H9 (cell line): ENCODE measurements around the gene KIAA1671. TPM values are rescaled to one million over a fixed set of nuclear protein-coding genes. Genes with fewer than 3 reads are reported as not detected.

Experiments used
- DNase-seq: peaks from one replicate; pipeline ENCODE4 v3.0.0-alpha.2; 2017
- H2AFZ ChIP-seq: one replicate; pipeline ENCODE4 v1.6.1; 2013; ENCODE audit warnings: mild to moderate bottlenecking, low read length, control low read depth, moderate library complexity
- H2AK5ac ChIP-seq: 2 replicates; pipeline ENCODE4 v1.6.1; 2013; ENCODE audit warnings: low read length, control low read depth, mixed read lengths; ENCODE audit not compliant: insufficient read length
- H2BK120ac ChIP-seq: one replicate; pipeline ENCODE4 v1.6.1; 2013; ENCODE audit warnings: low read depth, mild to moderate bottlenecking, low read length, control low read depth, inconsistent platforms; ENCODE audit not compliant: poor library complexity, severe bottlenecking
- H2BK12ac ChIP-seq: 2 replicates; pipeline ENCODE4 v1.6.1; 2013; ENCODE audit warnings: low read length, control low read depth, mixed read lengths, low read depth; ENCODE audit not compliant: insufficient read length
- H2BK15ac ChIP-seq: 2 replicates; pipeline ENCODE4 v1.6.1; 2013; ENCODE audit warnings: low read depth, low read length, control low read depth
- H2BK20ac ChIP-seq: one replicate; pipeline ENCODE4 v1.6.1; 2013; ENCODE audit warnings: low read depth, mild to moderate bottlenecking, low read length, control low read depth, inconsistent platforms; ENCODE audit not compliant: poor library complexity, severe bottlenecking
- H2BK5ac ChIP-seq: 2 replicates; pipeline ENCODE4 v1.6.1; 2013; ENCODE audit warnings: low read length, control low read depth, mixed read lengths; ENCODE audit not compliant: insufficient read length
- H3K14ac ChIP-seq: 2 replicates; pipeline ENCODE4 v1.6.1; 2013; ENCODE audit warnings: low read length, control low read depth; ENCODE audit not compliant: insufficient read depth
- H3K18ac ChIP-seq: 2 replicates; pipeline ENCODE4 v1.6.1; 2013; ENCODE audit warnings: low read depth, mild to moderate bottlenecking, mixed read lengths, low read length, control low read depth; ENCODE audit not compliant: insufficient read length
- H3K23ac ChIP-seq: 2 replicates; pipeline ENCODE4 v1.6.1; 2013; ENCODE audit warnings: low read length, control low read depth, mixed read lengths, low read depth; ENCODE audit not compliant: insufficient read length
- H3K23me2 ChIP-seq: 2 replicates; pipeline ENCODE4 v1.6.1; 2013; ENCODE audit warnings: low read depth, mild to moderate bottlenecking, mixed read lengths, low read length, control low read depth; ENCODE audit not compliant: insufficient read length, poor library complexity, severe bottlenecking
- H3K27ac ChIP-seq: 2 replicates; pipeline ENCODE4 v1.5.1; 2013; ENCODE audit warnings: low read length, control low read depth, mixed read lengths, low read depth; ENCODE audit not compliant: insufficient read length
- H3K27me3 ChIP-seq: 2 replicates; pipeline ENCODE4 v1.6.1; 2013; ENCODE audit warnings: low read length, control low read depth, inconsistent platforms; ENCODE audit not compliant: insufficient read depth
- H3K4ac ChIP-seq: 2 replicates; pipeline ENCODE4 v1.6.1; 2013; ENCODE audit warnings: low read depth, mild to moderate bottlenecking, control low read depth, inconsistent platforms, low read length, moderate library complexity
- H3K4me1 ChIP-seq: 2 replicates; pipeline ENCODE4 v1.6.1; 2013; ENCODE audit warnings: low read length, control low read depth, inconsistent platforms; ENCODE audit not compliant: insufficient read depth
- H3K4me2 ChIP-seq: 2 replicates; pipeline ENCODE4 v1.6.1; 2013; ENCODE audit warnings: low read length, control low read depth, mixed read lengths; ENCODE audit not compliant: insufficient read length, insufficient read depth
- H3K56ac ChIP-seq: 2 replicates; pipeline ENCODE4 v1.6.1; 2013; ENCODE audit warnings: low read depth, mild to moderate bottlenecking, mixed read lengths, low read length, control low read depth; ENCODE audit not compliant: insufficient read length
- H3K79me1 ChIP-seq: 2 replicates; pipeline ENCODE4 v1.6.1; 2013; ENCODE audit warnings: low read depth, mild to moderate bottlenecking, moderate library complexity, low read length, control low read depth, inconsistent platforms; ENCODE audit not compliant: insufficient read depth, poor library complexity, severe bottlenecking
- H3K79me2 ChIP-seq: 2 replicates; pipeline ENCODE4 v1.6.1; 2013; ENCODE audit warnings: low read length, control low read depth, inconsistent platforms; ENCODE audit not compliant: insufficient read depth
- H3K9ac ChIP-seq: 2 replicates; pipeline ENCODE4 v1.6.1; 2013; ENCODE audit warnings: low read length, control low read depth, mixed read lengths; ENCODE audit not compliant: insufficient read length; ENCODE audit errors: extremely low read depth
- H3K9me3 ChIP-seq: one replicate; pipeline ENCODE4 v1.6.1; 2013; ENCODE audit warnings: low read depth, low read length, inconsistent platforms; ENCODE audit not compliant: control insufficient read depth
- H3T11ph ChIP-seq: one replicate; pipeline ENCODE4 v1.6.1; 2013; ENCODE audit warnings: mild to moderate bottlenecking, low read length, control low read depth, inconsistent platforms
- H4K20me1 ChIP-seq: one replicate; pipeline ENCODE4 v1.6.1; 2013; ENCODE audit not compliant: control insufficient read depth, insufficient read length, insufficient read depth
- H4K5ac ChIP-seq: 2 replicates; pipeline ENCODE4 v1.6.1; 2013; ENCODE audit warnings: low read depth, mild to moderate bottlenecking, mixed read lengths, low read length, control low read depth; ENCODE audit not compliant: insufficient read length
- H4K8ac ChIP-seq: replicated peaks from 2 replicates; pipeline ENCODE4 v1.6.1; 2013; ENCODE audit warnings: low read length, control low read depth, mixed read lengths, low read depth; ENCODE audit not compliant: insufficient read length
- H4K91ac ChIP-seq: 2 replicates; pipeline ENCODE4 v1.6.1; 2013; ENCODE audit warnings: low read depth, mild to moderate bottlenecking, moderate library complexity, mixed read lengths, low read length, control low read depth; ENCODE audit not compliant: insufficient read length
- H3K27ac Mint-ChIP-seq, 3 experiments: 2 replicates in 2 of 3; 3 replicates in 1 of 3; pipeline ENCODE4 v1.8.0; 2020 to 2021; ENCODE audit warnings: mixed read lengths in 3 of 3, mild to moderate bottlenecking in 1 of 3, moderate library complexity in 1 of 3
- H3K27me3 Mint-ChIP-seq: 2 replicates; pipeline ENCODE4 v1.8.0; 2021; ENCODE audit warnings: low read depth, mild to moderate bottlenecking, moderate library complexity, mixed read lengths
- H3K36me3 Mint-ChIP-seq, 3 experiments: 2 replicates in 2 of 3; 3 replicates in 1 of 3; pipeline ENCODE4 v1.8.0; 2020 to 2021; ENCODE audit warnings: low read depth in 3 of 3, mixed read lengths in 3 of 3; ENCODE audit not compliant: insufficient read depth in 1 of 3
- H3K4me1 Mint-ChIP-seq, 2 experiments: 2 replicates each; pipeline ENCODE4 v1.8.0; 2020; ENCODE audit warnings: mixed read lengths in 2 of 2
- H3K4me3 Mint-ChIP-seq, 2 experiments: 2 replicates in 1 of 2; 3 replicates in 1 of 2; pipeline ENCODE4 v1.8.0; 2020 to 2021; ENCODE audit warnings: mild to moderate bottlenecking in 2 of 2, mixed read lengths in 2 of 2, moderate library complexity in 1 of 2
- H3K9me3 Mint-ChIP-seq, 2 experiments: 2 replicates in 1 of 2; 3 replicates in 1 of 2; pipeline ENCODE4 v1.8.0; 2020; ENCODE audit warnings: mild to moderate bottlenecking in 2 of 2, mixed read lengths in 2 of 2, moderate library complexity in 1 of 2
- WGBS: extraction: QIAGEN DNeasy Blood & Tissue Kit; methylation state at CpG from one replicate; pipeline ENCODE4 v1.1.7; 2013; ENCODE audit warnings: missing lambda C conversion rate, low lambda C conversion rate, mixed read lengths; ENCODE audit not compliant: insufficient read length; ENCODE audit errors: extremely low coverage; 5-methylcytosine and 5-hydroxymethylcytosine counted together
- total RNA-seq: library from RNA; stranded (reverse); gene quantifications from 2 replicates; pipeline ENCODE4 v1.2.1, GENCODE V29; 2021
- TF ChIP-seq, protein P1 (sequence below): fragments of 200-600 bp; sonication (generic); conservative IDR thresholded peaks from 3 replicates; pipeline ENCODE4 v1.8.0; 2021; ENCODE audit warnings: antibody characterized with exemption, mild to moderate bottlenecking

KIAA1671 gene
- total RNA-seq, 1 experiment from 2014 or later: 22.6 TPM

DNA sequence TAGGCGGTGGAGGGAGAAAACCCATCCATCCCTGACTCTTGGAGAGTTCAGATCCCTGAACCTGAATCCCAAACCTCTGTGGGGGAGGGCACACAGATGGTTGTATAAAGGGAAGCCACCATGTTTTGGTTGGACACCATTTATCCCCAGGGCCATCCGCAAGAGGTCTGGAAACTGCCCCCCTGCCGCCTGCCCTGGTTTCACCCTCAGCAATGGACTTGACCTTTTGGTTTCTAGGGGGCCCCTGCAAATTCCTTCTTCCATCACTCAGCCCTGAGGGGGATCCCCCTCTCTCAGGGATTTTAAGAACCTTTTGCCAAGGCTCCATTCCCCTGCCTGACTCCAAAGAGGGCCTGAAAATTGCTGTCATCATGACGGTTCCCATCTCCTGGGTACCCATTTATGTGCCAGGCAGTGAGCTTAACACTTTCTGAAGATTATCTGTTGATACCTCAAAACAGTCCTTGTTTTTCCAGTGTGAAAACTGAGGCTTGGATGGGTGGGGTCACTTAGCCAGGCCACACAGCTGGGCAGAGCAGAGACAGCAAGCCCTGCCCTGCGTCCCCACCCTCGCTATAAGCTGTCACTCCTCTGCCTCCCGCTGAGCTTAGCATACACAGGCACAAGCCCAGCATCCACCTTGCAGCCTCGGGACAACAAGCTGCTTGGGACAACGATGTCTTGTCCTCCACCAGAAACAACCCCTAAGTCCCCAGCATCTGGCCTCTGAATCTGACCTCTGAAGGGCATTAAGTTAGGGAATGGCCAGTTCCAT lies 213.9 kb downstream of the KIAA1671 start:
- no peak overlapping the region for H3K27ac Mint-ChIP-seq
- Histone ChIP-seq H3K18ac (no peak overlapping the region), H2BK5ac (peak overlapping the region; percentile 67), H3K79me1 (no peaks in the 10 kb centered on the region), H3K23ac (no peak overlapping the region), H3K4me2 (no peak overlapping the region), H3K27ac (no peak overlapping the region), H4K20me1 (no peaks in the 10 kb centered on the region), H3K4me1 (no peaks in the 10 kb centered on the region), H2BK20ac (no peak overlapping the region), H3K23me2 (no peaks in the 10 kb centered on the region), H3K9me3 (no peaks in the 10 kb centered on the region), H4K91ac (no peak overlapping the region), H4K5ac (no peak overlapping the region), H3K79me2 (no peaks in the 10 kb centered on the region), H2AFZ (no peak overlapping the region), H4K8ac (no peak overlapping the region), H2AK5ac (no peak overlapping the region), H3K27me3 (no peaks in the 10 kb centered on the region), H3T11ph (no peak overlapping the region), H3K4ac (no peak overlapping the region), H3K56ac (no peak overlapping the region), H3K9ac (no peak overlapping the region), H2BK15ac (no peak overlapping the region), H2BK120ac (no peak overlapping the region), H2BK12ac (no peak overlapping the region), H3K14ac (no peak overlapping the region)
- TF ChIP-seq, protein P1, sequence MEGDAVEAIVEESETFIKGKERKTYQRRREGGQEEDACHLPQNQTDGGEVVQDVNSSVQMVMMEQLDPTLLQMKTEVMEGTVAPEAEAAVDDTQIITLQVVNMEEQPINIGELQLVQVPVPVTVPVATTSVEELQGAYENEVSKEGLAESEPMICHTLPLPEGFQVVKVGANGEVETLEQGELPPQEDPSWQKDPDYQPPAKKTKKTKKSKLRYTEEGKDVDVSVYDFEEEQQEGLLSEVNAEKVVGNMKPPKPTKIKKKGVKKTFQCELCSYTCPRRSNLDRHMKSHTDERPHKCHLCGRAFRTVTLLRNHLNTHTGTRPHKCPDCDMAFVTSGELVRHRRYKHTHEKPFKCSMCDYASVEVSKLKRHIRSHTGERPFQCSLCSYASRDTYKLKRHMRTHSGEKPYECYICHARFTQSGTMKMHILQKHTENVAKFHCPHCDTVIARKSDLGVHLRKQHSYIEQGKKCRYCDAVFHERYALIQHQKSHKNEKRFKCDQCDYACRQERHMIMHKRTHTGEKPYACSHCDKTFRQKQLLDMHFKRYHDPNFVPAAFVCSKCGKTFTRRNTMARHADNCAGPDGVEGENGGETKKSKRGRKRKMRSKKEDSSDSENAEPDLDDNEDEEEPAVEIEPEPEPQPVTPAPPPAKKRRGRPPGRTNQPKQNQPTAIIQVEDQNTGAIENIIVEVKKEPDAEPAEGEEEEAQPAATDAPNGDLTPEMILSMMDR: no peak
- H3K27me3 Mint-ChIP-seq: no peaks in the 10 kb centered on the region
- no peak for DNase-seq
- WGBS: no CpG with 5 or more reads among the region's 9 CpGs
- no peak overlapping the region for H3K4me3 Mint-ChIP-seq
- no peaks in the 10 kb centered on the region; a peak in 1 of 7 replicates for H3K36me3 Mint-ChIP-seq
- peaks cover 2% of the 10 kb centered on the region in 2 experiments for H3K4me1 Mint-ChIP-seq
- no peaks in the 10 kb centered on the region for H3K9me3 Mint-ChIP-seq
